Amygdala (tissue), 56 donors: ENCODE data around the gene ZNF467.

Source experiments
- DNase-seq, 56 donors: peaks; one replicate each; lab custom pipeline; 2025; lab: John Stamatoyannopoulos, UW

Gene ZNF467

GRCh38 chr7:149774237-149775175, 1.1 kb upstream of the ZNF467 start:
- DNase-seq: no peak

- DNase-seq: peak in 2 of 56 donors; percentile 19 to 42
These were observed 393 bp downstream of the ZNF467 start for GRCh38 chr7:149772956-149773434.

DNA sequence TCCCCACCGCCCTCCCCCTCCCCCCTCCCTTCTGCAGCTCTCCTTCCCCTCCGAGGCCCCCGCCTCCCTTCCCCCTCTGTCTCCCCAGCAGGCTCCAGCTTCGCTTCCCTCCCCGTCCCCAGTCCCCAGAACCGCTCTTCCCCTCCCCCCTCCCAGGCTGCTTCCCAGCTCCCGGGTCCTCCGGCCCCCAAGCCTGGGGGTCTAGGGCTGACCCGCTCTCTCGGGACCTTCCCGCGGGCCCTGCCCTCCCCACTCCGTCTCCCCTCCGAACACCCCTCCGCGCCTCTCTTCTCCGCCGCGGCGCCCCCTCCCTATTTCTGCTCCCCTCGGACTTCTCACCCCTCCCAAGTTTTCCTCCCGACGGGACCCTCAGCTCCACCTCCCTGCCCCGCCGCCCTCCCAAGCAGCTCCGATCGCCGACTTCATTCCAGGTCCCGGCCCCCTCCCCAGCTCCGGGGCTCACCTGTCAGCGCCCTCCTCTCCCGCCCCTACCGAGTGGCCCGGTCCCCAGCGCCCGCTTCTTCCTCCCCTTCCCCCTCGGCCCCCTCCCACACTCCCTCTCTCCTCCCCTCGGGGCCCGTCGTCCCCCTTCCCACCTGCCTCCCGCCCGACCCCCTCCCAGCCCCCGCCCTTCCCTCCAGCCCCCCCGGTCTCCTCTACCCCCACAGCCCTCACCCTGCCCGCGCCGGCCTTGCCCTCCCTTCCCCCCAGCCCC, 990 bp downstream of the ZNF467 start:
- DNase-seq: peak in 15 of 56 donors; percentile 52 to 80 (median 63)

GRCh38 chr7:149771720-149772240, 1.6 kb downstream of the ZNF467 start:
- peak in 55 of 56 donors; percentile 28 to 90 (median 75) for DNase-seq

DNA sequence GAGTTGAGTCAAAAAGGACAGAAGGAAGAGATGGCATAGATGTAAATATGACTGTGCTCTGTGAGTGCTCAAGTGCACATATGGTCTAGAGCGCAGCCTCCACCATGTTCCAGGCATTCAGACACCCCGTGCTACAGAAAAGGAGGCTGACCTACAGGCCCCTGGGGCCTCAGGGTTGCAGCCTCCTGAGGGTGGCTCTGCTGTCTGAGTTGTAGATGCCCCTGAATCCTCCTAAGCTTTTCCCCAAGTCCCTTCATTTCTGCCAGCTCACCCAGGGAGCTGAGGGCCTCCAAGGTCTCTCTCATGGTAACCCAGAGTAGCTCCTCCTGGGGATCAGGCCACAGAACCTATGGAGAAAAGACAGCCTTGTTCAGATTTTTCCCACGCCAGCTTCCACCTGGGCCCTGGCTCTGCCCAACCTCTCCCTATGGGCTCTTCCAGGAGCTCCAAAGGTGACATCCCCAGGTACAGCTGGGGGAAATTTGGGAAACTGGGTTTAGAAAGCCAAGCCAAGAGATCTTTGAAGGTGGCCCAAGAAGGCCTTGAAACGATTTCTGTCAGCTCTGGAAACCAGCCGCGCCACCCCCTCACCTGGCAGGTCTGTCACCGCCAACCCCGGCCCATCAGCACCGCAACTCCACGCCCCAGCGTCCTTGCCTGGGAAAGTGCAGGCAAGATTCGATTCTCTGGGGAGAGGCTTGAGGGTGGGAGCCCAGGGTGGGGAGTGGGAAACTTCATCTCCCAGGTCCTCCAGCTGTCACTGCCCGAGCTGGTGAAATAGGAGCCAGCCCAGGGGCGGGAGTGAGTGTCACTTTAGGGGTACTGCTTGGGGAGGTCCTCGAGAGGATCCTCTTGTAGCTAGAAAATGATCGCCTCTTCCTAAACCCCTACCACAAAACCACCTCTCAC, 2.4 kb downstream of the ZNF467 start:
- peak in 1 of 56 donors; percentile 60 for DNase-seq

DNA sequence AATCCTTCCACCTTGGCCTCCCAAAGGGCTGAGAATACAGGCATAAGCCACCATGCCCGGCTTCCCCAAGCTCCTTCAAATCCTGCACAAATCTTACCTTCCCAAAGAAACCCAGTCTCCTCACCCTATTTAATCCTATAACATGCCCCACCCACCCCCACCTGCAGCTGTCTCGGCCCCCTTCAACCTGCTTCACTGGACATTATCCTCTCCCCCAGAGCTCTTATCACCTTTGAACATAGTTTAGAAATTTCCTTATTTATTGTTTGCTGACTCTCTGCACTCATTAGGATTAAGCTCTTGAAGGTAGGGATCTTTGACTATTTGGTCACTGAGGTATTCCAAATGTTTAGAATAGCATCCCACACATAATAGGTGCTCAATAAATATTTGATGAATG, 3.5 kb downstream of the ZNF467 start:
- DNase-seq: no peak

- DNase-seq: no peak
These were observed 4.5 kb downstream of the ZNF467 start for GRCh38 chr7:149768931-149769330.

DNA sequence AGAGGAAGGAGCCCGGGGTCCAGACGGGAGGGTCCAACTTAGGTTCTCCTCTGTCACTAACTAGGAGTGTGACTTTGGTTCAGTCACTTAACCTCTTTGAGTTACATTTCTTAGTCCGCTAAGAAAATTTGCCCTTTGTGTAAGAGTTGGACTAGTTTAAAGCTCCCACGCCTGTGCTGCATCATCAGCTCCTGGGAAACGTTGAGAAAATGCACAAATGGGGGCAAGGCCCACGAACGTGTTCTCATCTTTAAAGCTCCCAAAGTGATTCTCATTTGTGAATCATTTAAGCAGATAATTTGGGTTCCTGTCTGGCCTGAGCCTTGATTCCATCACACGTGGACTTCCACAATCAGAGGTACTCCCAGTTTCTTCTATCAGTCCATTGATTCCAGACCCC, 6.3 kb downstream of the ZNF467 start:
- no peak for DNase-seq

DNA sequence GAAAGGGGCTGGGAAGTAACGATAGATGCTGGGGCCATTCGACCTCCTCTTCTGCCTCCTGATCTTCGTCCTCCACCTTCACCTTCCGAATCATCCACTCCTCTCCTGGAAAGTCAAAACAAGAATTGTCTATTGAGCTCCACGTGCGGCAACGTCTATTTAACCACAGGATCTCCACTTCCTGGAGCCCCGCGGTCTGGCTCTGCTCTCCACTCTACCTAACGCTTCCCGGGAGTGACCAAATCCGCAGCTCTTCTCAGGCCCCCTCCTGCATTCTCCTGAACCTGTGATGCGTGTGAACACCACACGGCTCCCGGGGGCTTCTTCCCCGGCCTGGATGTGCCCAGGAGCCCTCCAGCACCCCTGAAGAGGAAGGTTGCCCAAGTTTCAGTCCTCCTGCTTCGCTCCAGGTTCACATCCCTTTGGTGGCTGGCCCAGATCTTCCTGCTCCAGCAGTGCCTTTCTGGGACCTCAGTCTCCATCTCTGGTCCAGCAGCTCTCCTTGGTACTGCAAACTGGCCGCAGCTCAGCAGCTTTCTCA, 7.2 kb downstream of the ZNF467 start:
- no peak for DNase-seq

DNA sequence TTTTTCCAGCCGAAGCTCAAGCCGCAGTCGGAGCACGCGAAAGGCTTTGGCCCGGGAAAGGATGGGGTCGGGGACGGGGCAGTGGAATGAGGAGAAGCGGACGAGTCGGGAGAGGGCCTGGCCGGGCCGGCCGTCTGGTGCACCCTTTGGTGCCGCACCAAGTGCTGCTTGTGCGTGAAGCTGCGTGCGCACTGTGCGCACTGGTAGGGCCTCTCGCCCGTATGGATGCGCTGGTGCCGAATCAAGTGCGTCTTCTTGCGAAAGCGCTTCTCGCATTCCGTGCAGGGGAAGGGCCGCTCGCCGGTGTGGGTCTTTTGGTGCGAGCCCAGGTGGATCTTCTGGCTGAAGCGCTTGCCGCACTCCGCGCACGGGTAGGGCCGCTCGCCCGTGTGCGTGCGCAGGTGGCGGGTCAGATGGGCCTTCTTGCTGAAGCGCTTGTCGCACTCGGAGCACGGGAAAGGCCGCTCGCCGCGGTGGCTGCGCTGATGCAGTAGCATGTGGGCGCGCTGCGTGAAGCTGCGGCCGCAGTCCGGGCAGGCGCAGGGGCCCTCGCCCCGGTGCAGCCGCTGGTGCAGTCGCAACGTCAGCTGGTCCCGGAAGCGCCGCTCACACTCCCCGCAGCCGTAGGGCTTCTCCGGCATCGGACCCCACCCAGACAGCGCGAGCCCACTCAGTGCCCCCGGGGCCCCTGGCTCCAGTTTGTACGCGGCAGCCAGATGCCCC, 7.8 kb downstream of the ZNF467 start:
- no peak for DNase-seq

DNA sequence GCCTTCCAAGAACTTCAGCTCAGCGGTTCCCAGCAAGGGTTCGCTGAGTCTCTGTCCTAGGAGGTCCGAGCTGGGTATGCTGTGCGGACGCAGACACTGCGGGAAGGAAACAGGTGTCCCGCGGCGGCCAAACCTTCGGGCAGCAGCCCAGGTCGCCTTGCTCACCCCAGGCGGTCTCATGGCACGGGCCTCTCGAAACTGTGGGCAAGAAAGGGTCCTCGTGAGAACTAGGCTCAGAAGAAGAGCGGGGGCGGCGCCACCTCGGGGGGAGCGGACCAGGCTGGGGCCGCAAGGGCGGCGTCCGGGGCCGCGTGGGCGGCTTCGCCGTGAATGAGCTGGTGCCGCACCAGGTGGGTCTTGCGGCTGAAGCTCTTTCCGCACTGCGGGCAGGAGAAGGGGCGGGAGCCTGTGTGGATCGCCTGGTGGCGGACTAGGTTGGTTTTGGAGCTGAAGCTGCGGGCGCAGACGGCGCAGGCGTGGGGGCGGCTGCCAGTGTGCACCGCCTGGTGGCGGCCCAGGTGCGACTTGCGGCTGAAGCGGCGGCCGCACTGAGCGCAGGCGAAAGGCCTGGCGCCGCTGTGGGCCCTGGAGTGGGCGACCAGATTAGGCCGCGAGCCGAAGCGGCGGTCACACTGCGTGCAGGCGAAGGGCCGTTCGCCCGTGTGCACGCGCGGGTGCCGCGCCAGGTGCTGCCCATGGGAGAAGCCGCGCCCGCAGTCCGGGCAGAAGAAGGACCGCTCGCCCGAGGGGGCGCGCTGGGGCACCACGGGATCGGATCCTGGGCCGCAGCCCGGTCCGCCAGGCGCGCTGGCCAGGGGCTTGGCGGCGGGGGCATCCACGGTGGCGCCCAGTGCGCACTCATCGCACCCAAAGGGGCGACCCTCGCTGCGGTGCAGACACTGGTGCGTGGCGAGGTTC, 8.6 kb downstream of the ZNF467 start:
- DNase-seq: no peak

- no peak for DNase-seq
These were observed 9.7 kb downstream of the ZNF467 start for GRCh38 chr7:149763563-149764240.

DNA sequence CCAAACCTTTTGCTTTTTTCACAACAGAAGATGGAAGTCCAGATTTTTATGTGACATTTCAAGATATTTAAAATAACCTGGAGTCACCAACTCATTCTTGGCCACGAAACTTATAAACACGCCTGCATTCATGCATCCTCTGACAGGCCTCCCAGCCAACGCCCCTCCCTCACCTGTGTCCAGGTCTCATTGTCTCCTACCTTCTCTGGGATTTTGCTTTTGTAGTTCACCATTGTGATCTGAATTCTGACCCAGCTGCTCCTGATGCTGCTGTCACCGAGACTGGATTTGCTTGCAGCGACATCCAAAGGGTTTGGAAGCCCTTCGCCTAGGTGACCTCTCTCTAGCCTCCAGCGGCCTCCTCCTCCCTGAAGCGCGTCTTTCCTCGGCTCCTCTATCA, 10.8 kb downstream of the ZNF467 start:
- DNase-seq: no peak

DNA sequence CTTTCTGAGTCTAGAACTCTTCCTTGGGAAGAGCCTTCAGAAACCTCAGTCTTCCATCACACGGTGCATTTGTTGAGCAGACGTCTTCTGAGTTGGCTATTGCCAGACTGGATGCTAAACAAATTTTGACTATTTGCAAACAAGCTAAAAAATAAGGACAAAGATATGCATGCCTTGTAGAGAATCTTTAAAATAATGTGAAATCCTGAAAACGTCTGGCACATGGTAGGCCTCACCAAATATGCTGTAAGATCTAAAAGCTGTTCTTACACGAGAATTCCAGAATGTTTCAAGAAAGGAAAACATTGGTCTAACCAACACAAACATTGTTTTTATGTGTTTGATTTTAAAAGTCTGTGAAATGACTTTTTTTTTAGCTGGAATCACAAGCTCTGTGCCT, 11.3 kb downstream of the ZNF467 start:
- DNase-seq: no peak

DNA sequence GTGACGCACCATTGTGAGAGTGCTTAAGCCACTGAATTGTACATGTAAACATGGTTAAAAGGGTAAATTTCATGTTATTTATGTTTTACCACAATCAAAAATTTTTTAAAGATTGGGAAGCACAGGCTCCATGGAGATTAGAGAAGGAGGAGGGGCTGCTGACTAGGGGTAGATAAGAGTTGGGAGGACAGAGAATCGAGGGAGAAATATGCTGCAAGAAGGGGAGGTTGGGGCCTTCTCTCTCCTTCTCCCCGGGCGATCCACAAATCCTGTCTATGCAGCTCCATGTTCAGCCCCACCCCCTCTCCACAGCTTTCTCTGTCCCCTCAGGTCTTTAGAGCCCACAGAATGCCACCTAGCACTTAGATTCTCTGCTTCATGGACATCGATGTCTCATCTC, 12.1 kb downstream of the ZNF467 start:
- no peak for DNase-seq

DNA sequence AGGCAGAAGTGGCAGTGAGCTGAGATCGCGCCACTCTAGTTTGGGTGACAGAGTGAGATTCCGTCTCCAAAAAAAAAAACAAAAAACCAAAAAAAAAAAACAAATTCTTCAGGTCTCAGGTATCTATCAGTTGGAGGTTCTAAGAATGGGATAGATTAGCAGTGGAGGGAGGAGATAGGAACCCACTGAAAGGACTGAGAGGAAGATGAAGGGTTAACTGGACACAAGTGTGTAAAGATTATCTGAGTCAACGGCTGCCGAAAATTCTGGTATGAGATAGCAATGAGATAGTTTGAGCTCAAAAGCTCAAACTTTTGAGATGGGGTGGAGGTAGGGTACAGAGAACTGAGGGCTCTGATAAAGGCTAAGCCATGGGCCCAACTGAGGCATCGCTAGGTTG, 12.8 kb downstream of the ZNF467 start:
- DNase-seq: no peak

GRCh38 chr7:149759093-149759860, 14.1 kb downstream of the ZNF467 start:
- no peak for DNase-seq
